H9 (cell line): ENCODE results near the gene HCRTR1. TPM values are rescaled to one million over a fixed set of nuclear protein-coding genes. Genes with fewer than 3 reads are reported as not detected.

ENCODE experiments used
- DNase-seq: peaks from one replicate; pipeline ENCODE4 v3.0.0-alpha.2; 2017
- H2AFZ ChIP-seq: one replicate; pipeline ENCODE4 v1.6.1; 2013; ENCODE audit warnings: mild to moderate bottlenecking, low read length, control low read depth, moderate library complexity
- H2AK5ac ChIP-seq: 2 replicates; pipeline ENCODE4 v1.6.1; 2013; ENCODE audit warnings: low read length, control low read depth, mixed read lengths; ENCODE audit not compliant: insufficient read length
- H2BK120ac ChIP-seq: one replicate; pipeline ENCODE4 v1.6.1; 2013; ENCODE audit warnings: low read depth, mild to moderate bottlenecking, low read length, control low read depth, inconsistent platforms; ENCODE audit not compliant: poor library complexity, severe bottlenecking
- H2BK12ac ChIP-seq: 2 replicates; pipeline ENCODE4 v1.6.1; 2013; ENCODE audit warnings: low read length, control low read depth, mixed read lengths, low read depth; ENCODE audit not compliant: insufficient read length
- H2BK15ac ChIP-seq: 2 replicates; pipeline ENCODE4 v1.6.1; 2013; ENCODE audit warnings: low read depth, low read length, control low read depth
- H2BK20ac ChIP-seq: one replicate; pipeline ENCODE4 v1.6.1; 2013; ENCODE audit warnings: low read depth, mild to moderate bottlenecking, low read length, control low read depth, inconsistent platforms; ENCODE audit not compliant: poor library complexity, severe bottlenecking
- H2BK5ac ChIP-seq: 2 replicates; pipeline ENCODE4 v1.6.1; 2013; ENCODE audit warnings: low read length, control low read depth, mixed read lengths; ENCODE audit not compliant: insufficient read length
- H3K14ac ChIP-seq: 2 replicates; pipeline ENCODE4 v1.6.1; 2013; ENCODE audit warnings: low read length, control low read depth; ENCODE audit not compliant: insufficient read depth
- H3K18ac ChIP-seq: 2 replicates; pipeline ENCODE4 v1.6.1; 2013; ENCODE audit warnings: low read depth, mild to moderate bottlenecking, mixed read lengths, low read length, control low read depth; ENCODE audit not compliant: insufficient read length
- H3K23ac ChIP-seq: 2 replicates; pipeline ENCODE4 v1.6.1; 2013; ENCODE audit warnings: low read length, control low read depth, mixed read lengths, low read depth; ENCODE audit not compliant: insufficient read length
- H3K23me2 ChIP-seq: 2 replicates; pipeline ENCODE4 v1.6.1; 2013; ENCODE audit warnings: low read depth, mild to moderate bottlenecking, mixed read lengths, low read length, control low read depth; ENCODE audit not compliant: insufficient read length, poor library complexity, severe bottlenecking
- H3K27ac ChIP-seq: 2 replicates; pipeline ENCODE4 v1.5.1; 2013; ENCODE audit warnings: low read length, control low read depth, mixed read lengths, low read depth; ENCODE audit not compliant: insufficient read length
- H3K27me3 ChIP-seq: 2 replicates; pipeline ENCODE4 v1.6.1; 2013; ENCODE audit warnings: low read length, control low read depth, inconsistent platforms; ENCODE audit not compliant: insufficient read depth
- H3K4ac ChIP-seq: 2 replicates; pipeline ENCODE4 v1.6.1; 2013; ENCODE audit warnings: low read depth, mild to moderate bottlenecking, control low read depth, inconsistent platforms, low read length, moderate library complexity
- H3K4me1 ChIP-seq: 2 replicates; pipeline ENCODE4 v1.6.1; 2013; ENCODE audit warnings: low read length, control low read depth, inconsistent platforms; ENCODE audit not compliant: insufficient read depth
- H3K4me2 ChIP-seq: 2 replicates; pipeline ENCODE4 v1.6.1; 2013; ENCODE audit warnings: low read length, control low read depth, mixed read lengths; ENCODE audit not compliant: insufficient read length, insufficient read depth
- H3K56ac ChIP-seq: 2 replicates; pipeline ENCODE4 v1.6.1; 2013; ENCODE audit warnings: low read depth, mild to moderate bottlenecking, mixed read lengths, low read length, control low read depth; ENCODE audit not compliant: insufficient read length
- H3K79me1 ChIP-seq: 2 replicates; pipeline ENCODE4 v1.6.1; 2013; ENCODE audit warnings: low read depth, mild to moderate bottlenecking, moderate library complexity, low read length, control low read depth, inconsistent platforms; ENCODE audit not compliant: insufficient read depth, poor library complexity, severe bottlenecking
- H3K79me2 ChIP-seq: 2 replicates; pipeline ENCODE4 v1.6.1; 2013; ENCODE audit warnings: low read length, control low read depth, inconsistent platforms; ENCODE audit not compliant: insufficient read depth
- H3K9ac ChIP-seq: 2 replicates; pipeline ENCODE4 v1.6.1; 2013; ENCODE audit warnings: low read length, control low read depth, mixed read lengths; ENCODE audit not compliant: insufficient read length; ENCODE audit errors: extremely low read depth
- H3K9me3 ChIP-seq: one replicate; pipeline ENCODE4 v1.6.1; 2013; ENCODE audit warnings: low read depth, low read length, inconsistent platforms; ENCODE audit not compliant: control insufficient read depth
- H3T11ph ChIP-seq: one replicate; pipeline ENCODE4 v1.6.1; 2013; ENCODE audit warnings: mild to moderate bottlenecking, low read length, control low read depth, inconsistent platforms
- H4K20me1 ChIP-seq: one replicate; pipeline ENCODE4 v1.6.1; 2013; ENCODE audit not compliant: control insufficient read depth, insufficient read length, insufficient read depth
- H4K5ac ChIP-seq: 2 replicates; pipeline ENCODE4 v1.6.1; 2013; ENCODE audit warnings: low read depth, mild to moderate bottlenecking, mixed read lengths, low read length, control low read depth; ENCODE audit not compliant: insufficient read length
- H4K8ac ChIP-seq: replicated peaks from 2 replicates; pipeline ENCODE4 v1.6.1; 2013; ENCODE audit warnings: low read length, control low read depth, mixed read lengths, low read depth; ENCODE audit not compliant: insufficient read length
- H4K91ac ChIP-seq: 2 replicates; pipeline ENCODE4 v1.6.1; 2013; ENCODE audit warnings: low read depth, mild to moderate bottlenecking, moderate library complexity, mixed read lengths, low read length, control low read depth; ENCODE audit not compliant: insufficient read length
- H3K27ac Mint-ChIP-seq, 3 experiments: 2 replicates in 2 of 3; 3 replicates in 1 of 3; pipeline ENCODE4 v1.8.0; 2020 to 2021; ENCODE audit warnings: mixed read lengths in 3 of 3, mild to moderate bottlenecking in 1 of 3, moderate library complexity in 1 of 3
- H3K27me3 Mint-ChIP-seq: 2 replicates; pipeline ENCODE4 v1.8.0; 2021; ENCODE audit warnings: low read depth, mild to moderate bottlenecking, moderate library complexity, mixed read lengths
- H3K36me3 Mint-ChIP-seq, 3 experiments: 2 replicates in 2 of 3; 3 replicates in 1 of 3; pipeline ENCODE4 v1.8.0; 2020 to 2021; ENCODE audit warnings: low read depth in 3 of 3, mixed read lengths in 3 of 3; ENCODE audit not compliant: insufficient read depth in 1 of 3
- H3K4me1 Mint-ChIP-seq, 2 experiments: 2 replicates each; pipeline ENCODE4 v1.8.0; 2020; ENCODE audit warnings: mixed read lengths in 2 of 2
- H3K4me3 Mint-ChIP-seq, 2 experiments: 2 replicates in 1 of 2; 3 replicates in 1 of 2; pipeline ENCODE4 v1.8.0; 2020 to 2021; ENCODE audit warnings: mild to moderate bottlenecking in 2 of 2, mixed read lengths in 2 of 2, moderate library complexity in 1 of 2
- H3K9me3 Mint-ChIP-seq, 2 experiments: 2 replicates in 1 of 2; 3 replicates in 1 of 2; pipeline ENCODE4 v1.8.0; 2020; ENCODE audit warnings: mild to moderate bottlenecking in 2 of 2, mixed read lengths in 2 of 2, moderate library complexity in 1 of 2
- CTCF ChIP-seq: fragments of 200-600 bp; sonication (generic); conservative IDR thresholded peaks from 3 replicates; pipeline ENCODE4 v1.8.0; 2021; ENCODE audit warnings: antibody characterized with exemption, mild to moderate bottlenecking
- WGBS: extraction: QIAGEN DNeasy Blood & Tissue Kit; methylation state at CpG from one replicate; pipeline ENCODE4 v1.1.7; 2013; ENCODE audit warnings: missing lambda C conversion rate, low lambda C conversion rate, mixed read lengths; ENCODE audit not compliant: insufficient read length; ENCODE audit errors: extremely low coverage; 5-methylcytosine and 5-hydroxymethylcytosine counted together
- total RNA-seq: library from RNA; stranded (reverse); gene quantifications from 2 replicates; pipeline ENCODE4 v1.2.1, GENCODE V29; 2021

HCRTR1 gene
- total RNA-seq, 1 experiment from 2014 or later: not detected

- no CpG with 5 or more reads among the region's 30 CpGs for WGBS
- H2AFZ ChIP-seq: no peak overlapping the region
- H3K27ac Mint-ChIP-seq: peak overlapping the region in 1 of 3 experiments; percentile 1; a peak in 2 of 7 replicates
Measured at GRCh38 chr1:31669786-31670592, 52.5 kb downstream of the HCRTR1 start.

More at GRCh38 chr1:31669786-31670592, 52.5 kb downstream of the HCRTR1 start:
- Histone ChIP-seq H3K23me2 (no peaks in the 10 kb centered on the region), H2BK12ac (no peak overlapping the region), H3K14ac (peak overlapping the region; percentile 41; the same call in 1 of the 2 replicates), H3K79me1 (no peaks in the 10 kb centered on the region), H3K27me3 (no peaks in the 10 kb centered on the region), H3K56ac (no peak overlapping the region), H2AK5ac (no peak overlapping the region), H3K23ac (no peak overlapping the region), H3K18ac (peak overlapping the region; percentile 34), H2BK20ac (no peak overlapping the region), H3K79me2 (no peaks in the 10 kb centered on the region), H4K20me1 (no peaks in the 10 kb centered on the region), H3K4me1 (no peaks in the 10 kb centered on the region; the same call in 1 of the 2 replicates), H2BK15ac (no peak overlapping the region), H3K27ac (no peak overlapping the region), H2BK120ac (no peak overlapping the region), H2BK5ac (no peak overlapping the region), H3K4ac (no peak overlapping the region), H4K8ac (peak overlapping the region; percentile 23), H3K9ac (no peak overlapping the region), H4K91ac (no peak overlapping the region), H3K9me3 (no peaks in the 10 kb centered on the region), H4K5ac (no peak overlapping the region), H3K4me2 (peak overlapping the region; percentile 27), H3T11ph (no peak overlapping the region)
- DNase-seq: peak; percentile 59
- Mint-ChIP-seq H3K27me3 (peaks cover 2% of the 10 kb centered on the region), H3K36me3 (no peaks in the 10 kb centered on the region), H3K9me3 (no peaks in the 10 kb centered on the region; a peak in 1 of 5 replicates), H3K4me1 (peaks cover 27 to 32% of the 10 kb centered on the region in 2 experiments), H3K4me3 (peak overlapping the region; percentile 39 to 43; a peak in 4 of 5 replicates)
- peak; percentile 28; the same call in 1 of the 3 replicates for TF ChIP-seq CTCF
